Activated CD4-positive, alpha-beta T cell treated with anti-CD3 and anti-CD28 coated beads, Interleukin-2, amount 50 U/mL, for 24 hours (primary cell): Measurements from ENCODE around the gene MTFR2.
"Not testable (repeated sequence)": the region's sequence is repeated elsewhere in the genome, so short reads cannot be mapped to it uniquely, and the experiment has no call there.

ENCODE experiments used
- DNase-seq, 2 donors: peaks; one replicate each; pipeline ENCODE4 v3.0.0-alpha.2; 2020; ENCODE audit warnings: low read depth in 1 of 2, low spot score in 1 of 2

The MTFR2 gene

GRCh38 chr6:136236466-136237293, 13.4 kb downstream of the MTFR2 start:
- no peak for DNase-seq

- DNase-seq: no peak
Measured at GRCh38 chr6:136235233-136235564, 14.9 kb downstream of the MTFR2 start.

DNA sequence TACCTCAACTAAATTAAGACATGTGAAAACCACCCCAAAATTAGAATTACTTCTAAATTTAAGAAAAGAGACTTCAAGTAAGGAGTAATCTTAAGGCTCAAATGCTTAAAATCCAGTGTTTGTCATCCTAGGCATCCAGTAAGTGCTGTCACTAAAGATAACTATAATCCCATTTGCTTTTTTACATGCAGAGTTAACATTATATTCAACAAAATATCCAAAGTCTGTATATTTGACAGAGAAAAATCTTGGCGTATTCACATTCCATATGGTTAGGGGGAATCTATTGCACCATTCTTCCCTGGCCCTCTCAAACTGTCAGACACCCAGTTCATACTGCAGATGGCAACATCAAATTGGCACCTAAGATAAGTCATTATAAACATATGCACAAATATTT, 17.4 kb downstream of the MTFR2 start:
- no peak for DNase-seq

DNA sequence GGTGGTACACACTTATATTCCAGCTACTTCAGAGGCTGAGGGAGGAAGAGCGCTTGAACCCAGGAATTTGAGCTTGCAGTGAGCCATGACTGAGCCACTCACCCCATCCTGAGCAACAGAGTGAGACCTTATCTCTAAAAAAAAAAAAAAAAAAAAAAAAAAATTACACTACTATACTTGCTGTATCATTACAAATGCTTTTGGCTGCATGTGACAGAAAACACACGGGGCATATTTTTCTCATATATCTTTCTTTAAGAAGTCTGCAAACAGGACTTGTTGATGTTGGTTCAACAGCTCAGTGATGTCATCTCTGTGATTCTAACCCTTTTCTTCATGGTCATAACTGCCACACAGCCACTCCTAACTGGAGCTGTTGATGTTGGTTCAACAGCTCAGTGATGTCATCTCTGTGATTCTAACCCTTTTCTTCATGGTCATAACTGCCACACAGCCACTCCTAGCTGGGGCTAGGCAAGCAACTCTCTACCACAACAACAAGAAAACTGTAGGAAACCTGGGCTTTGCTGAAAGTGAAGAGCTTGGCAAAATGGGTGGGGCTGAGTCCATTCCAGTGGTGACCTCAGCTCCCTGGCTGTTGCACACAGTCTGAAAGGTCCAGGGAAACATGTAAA, 19.8 kb downstream of the MTFR2 start:
- DNase-seq: no peak

DNA sequence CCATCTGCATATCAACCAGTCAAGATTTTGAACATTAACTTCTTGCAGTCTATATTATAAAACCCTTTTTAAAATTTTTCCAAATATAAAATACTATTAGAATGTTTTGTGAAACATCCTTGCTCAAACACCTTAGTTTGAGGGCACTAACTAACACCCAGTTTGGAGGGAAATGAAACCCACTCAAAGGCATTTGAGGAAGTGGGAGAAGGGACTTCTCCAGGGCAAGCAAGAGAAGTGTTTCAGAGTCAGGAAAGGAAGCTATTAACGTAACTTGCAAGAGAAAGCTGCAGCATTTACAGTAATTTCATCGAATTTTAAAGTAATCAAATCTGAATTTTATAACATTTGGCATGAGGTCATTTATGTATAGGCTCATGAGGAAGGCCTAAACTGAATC, 21.3 kb downstream of the MTFR2 start:
- DNase-seq: no peak

- no peak for DNase-seq
Measured at GRCh38 chr6:136226674-136227377, 23.3 kb downstream of the MTFR2 start.

DNA sequence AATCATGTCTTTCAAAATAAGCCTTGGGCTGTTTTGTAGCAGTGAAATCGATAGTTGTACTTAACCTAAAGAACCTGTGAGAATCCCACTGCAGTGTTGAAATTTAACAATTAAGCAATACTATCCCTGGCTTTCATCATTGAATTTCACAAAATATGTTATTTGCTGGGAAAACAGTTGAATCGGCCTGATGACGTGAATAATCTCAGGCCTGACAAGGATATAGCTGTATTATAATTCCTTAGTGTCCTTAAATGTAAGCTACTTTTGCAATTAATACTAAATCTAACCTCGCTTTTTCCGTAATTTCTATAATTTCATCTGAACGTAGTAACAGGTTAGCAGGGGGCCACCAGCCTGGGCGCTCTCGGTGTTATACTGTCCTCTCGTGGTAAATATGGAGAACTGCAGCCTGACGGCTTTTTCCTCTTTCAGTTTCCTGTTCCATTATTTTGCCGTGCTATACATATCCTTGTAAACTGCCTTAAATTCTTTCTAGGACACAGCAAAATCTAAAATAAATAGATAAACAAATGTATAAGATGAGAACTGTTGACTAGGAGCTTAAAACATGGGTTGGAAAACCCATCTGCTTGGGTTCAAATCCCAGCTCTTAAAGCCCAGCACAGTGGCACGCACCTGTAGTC, 24.0 kb downstream of the MTFR2 start:
- peak; percentile 9 to 50 for DNase-seq

DNA sequence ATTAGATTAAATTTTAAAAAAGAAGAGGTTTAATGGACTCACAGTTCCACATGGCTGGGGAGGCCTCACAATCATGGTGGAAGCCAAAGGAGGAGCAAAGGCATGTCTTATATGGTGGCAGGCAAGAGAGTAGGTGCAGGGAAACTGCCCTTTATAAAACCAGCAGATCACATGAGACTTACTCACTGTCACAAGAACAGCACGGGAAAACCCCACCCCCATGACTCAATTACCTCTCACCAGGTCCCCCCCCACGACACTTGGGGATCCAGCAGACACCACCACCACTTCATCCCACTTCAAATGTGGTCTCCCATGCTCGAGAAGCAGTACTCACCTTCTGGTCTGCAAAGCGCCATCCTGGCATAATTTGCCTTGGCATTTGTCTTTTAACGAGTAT, 24.6 kb downstream of the MTFR2 start:
- DNase-seq: peak in 1 of 2 donors; percentile 17

DNA sequence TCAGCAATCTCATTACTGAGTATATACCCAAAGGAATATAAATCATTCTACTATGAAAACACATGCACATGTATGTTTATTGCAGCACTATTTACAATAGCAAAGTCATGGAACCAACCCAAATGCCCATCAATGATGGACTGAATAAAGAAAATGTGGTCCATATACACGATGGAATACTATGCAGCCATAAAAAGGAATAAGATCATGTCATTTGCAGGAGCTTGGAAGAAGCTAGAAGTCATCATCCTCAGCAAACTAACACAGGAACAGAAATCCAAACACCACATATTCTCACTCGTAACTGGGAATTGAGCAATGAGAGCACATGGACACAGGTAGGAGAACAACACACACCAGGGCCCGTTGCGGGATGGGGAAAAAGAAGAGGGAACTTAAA, 25.1 kb downstream of the MTFR2 start:
- DNase-seq: not testable (repeated sequence)

GRCh38 chr6:136216503-136217401, 33.4 kb downstream of the MTFR2 start:
- DNase-seq: no peak

DNA sequence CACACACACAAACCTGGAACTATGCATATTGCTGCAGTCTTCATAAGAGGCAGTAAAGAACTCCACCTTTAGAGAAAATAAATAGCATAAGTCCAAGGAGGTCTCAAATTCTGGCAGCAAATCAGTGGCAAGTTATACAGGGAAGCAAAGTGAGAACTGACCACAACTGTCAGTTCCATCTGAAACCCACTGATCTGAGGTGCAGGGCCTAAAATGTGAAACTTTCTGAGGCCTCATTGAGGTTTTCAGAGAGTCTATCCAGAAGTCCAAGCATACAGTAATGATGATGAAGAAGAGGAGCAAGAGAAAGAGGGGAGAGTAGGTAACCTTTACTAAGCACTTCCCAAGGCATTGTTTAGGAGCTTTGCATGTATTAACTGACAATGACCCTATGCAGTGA, 36.3 kb downstream of the MTFR2 start:
- DNase-seq: no peak

DNA sequence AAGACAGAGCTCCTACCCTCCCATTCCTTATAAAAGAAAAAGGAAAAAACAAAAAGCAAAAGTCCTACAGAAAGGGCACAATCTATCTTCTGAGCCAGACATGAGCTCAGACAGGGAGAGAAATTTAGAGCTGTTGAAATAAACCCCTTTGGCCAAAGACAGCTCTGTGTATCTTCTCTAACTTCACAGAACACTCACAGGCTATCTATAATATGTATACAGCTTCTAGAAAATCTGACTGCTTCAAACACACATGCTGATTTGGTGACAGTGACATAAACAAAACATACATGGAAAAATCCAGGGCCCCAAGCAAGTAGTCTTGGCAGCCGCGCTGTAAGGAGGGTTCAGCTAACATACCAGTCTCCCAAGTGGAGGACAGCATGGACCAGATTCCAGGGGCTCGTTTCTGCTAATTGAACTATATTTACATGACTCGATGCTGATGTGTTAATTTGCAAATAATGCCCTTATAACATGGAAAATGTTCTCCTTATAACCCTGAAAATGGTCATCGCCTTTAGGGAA, 37.0 kb downstream of the MTFR2 start:
- DNase-seq: no peak

GRCh38 chr6:136212608-136213007, 37.5 kb downstream of the MTFR2 start:
- DNase-seq: no peak

DNA sequence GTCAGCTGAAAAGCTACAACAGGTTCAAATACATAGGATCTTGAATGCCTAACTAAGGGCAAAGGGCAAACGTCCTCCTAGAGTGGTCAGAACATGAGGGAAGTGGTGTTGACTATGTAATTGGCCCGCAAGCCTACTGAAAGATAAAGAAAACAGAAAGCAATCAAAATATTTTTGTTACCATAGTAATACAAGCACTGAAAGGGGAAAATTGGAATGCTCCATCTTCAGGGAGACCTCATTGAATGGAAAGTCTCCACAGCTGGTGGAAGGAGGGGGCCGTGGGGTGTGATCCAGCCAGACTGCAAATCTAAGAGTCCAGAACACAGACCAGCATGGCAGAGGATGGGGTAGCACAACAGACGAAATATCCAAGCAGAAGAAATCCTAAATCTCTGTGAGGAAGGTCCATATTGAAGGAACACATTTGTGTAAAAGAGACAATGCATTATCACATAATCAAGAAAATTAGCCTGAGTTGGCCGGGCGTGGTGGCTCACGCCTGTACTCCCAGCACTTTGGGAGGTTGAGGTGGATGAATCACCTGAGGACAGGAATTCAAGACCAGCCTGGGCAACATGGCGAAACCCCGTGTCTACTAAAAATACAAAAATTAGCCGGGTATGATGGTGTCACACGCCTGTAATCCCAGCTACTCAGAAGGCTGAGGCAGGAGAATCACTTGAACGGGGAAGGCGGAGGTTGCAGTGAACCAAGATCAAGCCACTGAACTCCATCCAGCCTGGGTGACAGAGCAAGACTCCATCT, 39.5 kb downstream of the MTFR2 start:
- DNase-seq: no peak

GRCh38 chr6:136209496-136209895, 40.6 kb downstream of the MTFR2 start:
- DNase-seq: no peak

- DNase-seq: no peak
Measured at GRCh38 chr6:136208783-136209182, 41.3 kb downstream of the MTFR2 start.

DNA sequence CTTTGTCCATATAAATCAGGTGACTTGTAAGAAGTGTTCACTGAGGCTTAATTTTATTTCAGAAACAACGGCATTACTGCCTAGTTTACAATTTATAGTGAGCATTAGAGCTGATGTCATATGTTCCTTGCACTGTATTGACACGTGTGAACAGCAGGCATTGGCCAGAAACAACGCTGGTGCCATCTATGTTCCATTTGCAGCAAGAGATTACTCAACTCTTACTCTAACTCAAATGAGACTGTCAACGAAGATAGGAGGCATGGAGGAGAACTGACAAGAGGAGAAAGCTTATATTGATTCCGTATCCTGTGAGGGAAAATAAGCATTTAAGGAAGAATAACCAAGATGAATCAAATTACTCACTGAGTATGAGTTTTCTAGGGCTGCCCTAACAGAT, 48.4 kb downstream of the MTFR2 start:
- DNase-seq: no peak

GRCh38 chr6:136192902-136193301, 57.2 kb downstream of the MTFR2 start:
- no peak for DNase-seq

DNA sequence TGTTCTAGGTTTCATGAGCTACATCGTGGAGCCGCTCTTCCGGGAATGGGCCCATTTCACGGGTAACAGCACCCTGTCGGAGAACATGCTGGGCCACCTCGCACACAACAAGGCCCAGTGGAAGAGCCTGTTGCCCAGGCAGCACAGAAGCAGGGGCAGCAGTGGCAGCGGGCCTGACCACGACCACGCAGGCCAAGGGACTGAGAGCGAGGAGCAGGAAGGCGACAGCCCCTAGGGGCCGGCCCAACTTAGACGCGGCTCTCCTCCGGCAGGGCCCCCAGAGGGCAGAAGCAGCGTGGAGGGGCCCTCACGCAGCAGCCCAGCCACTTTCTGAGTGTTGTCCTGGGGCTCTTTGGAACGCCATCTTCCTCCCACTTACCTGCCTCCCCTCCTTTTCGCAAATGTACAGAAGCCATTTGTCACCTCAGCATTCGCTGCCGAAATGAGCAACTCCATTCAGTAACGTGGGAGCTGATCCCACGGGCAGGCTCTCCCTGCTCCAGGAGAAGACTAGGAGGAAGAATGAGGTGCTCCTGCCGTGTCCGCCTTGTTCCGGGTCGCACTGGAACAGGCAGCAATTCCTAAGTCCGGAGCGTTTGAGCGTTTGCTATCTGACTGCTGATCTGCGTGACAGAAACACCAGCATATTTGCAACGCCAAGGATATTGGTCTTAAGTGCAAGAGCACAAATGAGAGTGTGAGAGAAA, 58.4 kb downstream of the MTFR2 start:
- DNase-seq: no peak
